GM23248 (cell line): ENCODE measurements around the gene PPFIBP1.
"Not testable (repeated sequence)": the region's sequence is repeated elsewhere in the genome, so short reads cannot be mapped to it uniquely, and the experiment has no call there.

Experiments
- EZH2 ChIP-seq: fragments of 200-600 bp; sonication (generic); IDR thresholded peaks from 2 replicates; pipeline ENCODE4 v1.6.1; 2018; ENCODE audit warnings: antibody characterized with exemption, mild to moderate bottlenecking; ENCODE audit not compliant: insufficient read depth, poor library complexity, severe bottlenecking
- EZH2phosphoT487 ChIP-seq: fragments of 200-600 bp; sonication (generic); IDR thresholded peaks from 2 replicates; pipeline ENCODE4 v1.6.1; 2018; ENCODE audit warnings: antibody characterized with exemption, moderate library complexity, mild to moderate bottlenecking, low read depth; ENCODE audit not compliant: insufficient read depth

DNA sequence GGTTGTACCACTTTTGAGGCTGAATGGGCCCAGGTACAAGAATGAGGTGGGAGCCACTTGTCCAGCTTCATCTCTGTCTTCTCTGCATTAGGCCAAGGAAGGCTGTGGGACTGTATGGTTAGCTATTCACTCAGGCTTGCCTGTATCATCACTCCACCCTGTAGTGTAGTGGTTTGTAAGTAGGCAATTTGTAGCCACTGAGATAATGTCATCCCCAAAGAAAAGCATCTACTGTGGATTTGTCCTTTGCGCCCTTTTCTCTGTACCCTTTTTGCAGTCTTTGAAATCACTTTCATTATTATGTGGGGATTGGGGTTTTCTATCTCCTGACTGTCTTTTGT lies 57.3 kb downstream of the PPFIBP1 start:
- not testable (repeated sequence) for TF ChIP-seq EZH2, EZH2phosphoT487
